A549 (cell line): ENCODE results near the gene RHOBTB1.

Experiments
- CEBPB ChIP-seq, 2 experiments: fragments of >200 bp in 1 of 2; sonication (Bioruptor Twin) in 1 of 2; formaldehyde crosslinking in 1 of 2; IDR thresholded peaks; 2 replicates each; pipeline ENCODE4 v1.6.1; 2012 to 2016
- CTCF ChIP-seq: fragments of >200 bp; sonication (Bioruptor Twin); formaldehyde crosslinking; IDR thresholded peaks from 3 replicates; pipeline ENCODE4 v1.5.1; 2016
- E2F6 ChIP-seq: IDR thresholded peaks from 2 replicates; pipeline ENCODE4 v1.6.1; 2012; ENCODE audit warnings: low read depth, borderline replicate concordance
- JUNB ChIP-seq: fragments of >200 bp; sonication (Bioruptor Twin); formaldehyde crosslinking; IDR thresholded peaks from 2 replicates; pipeline ENCODE4 v1.6.1; 2016
- POLR2A ChIP-seq: IDR thresholded peaks from 2 replicates; pipeline ENCODE4 v1.6.1; 2012; ENCODE audit warnings: mild to moderate bottlenecking, low read length
- RNF2 ChIP-seq: fragments of 200-600 bp; sonication (generic); IDR thresholded peaks from 2 replicates; pipeline ENCODE4 v1.6.1; 2016; ENCODE audit warnings: low read depth, mild to moderate bottlenecking, antibody characterized with exemption, moderate library complexity, borderline replicate concordance

GRCh38 chr10:60856405-60856804, 87.6 kb downstream of the RHOBTB1 start:
- TF ChIP-seq CTCF (no peak), POLR2A (no peak), E2F6 (no peak), CEBPB (IDR thresholded peaks at IDR 0.05) (no peak), RNF2 (no peak), JUNB (no peak)
